Liver (tissue), 9 donors: ENCODE results near the gene EXTL1. TPM values are rescaled to one million over a fixed set of nuclear protein-coding genes. Genes with fewer than 3 reads are reported as not detected.
A peak's percentile ranks its signal among the peaks of the same experiment; 100 is the strongest.

ENCODE experiments used
- DNase-seq: peaks from one replicate; pipeline ENCODE4 v3.0.0-alpha.2; 2017; ENCODE audit warnings: low spot score
- H3K27ac ChIP-seq, 2 donors: one replicate each; pipeline ENCODE4 v1.7.0; 2013; ENCODE audit warnings: inconsistent platforms in 2 of 2, low read length in 2 of 2, control low read depth in 1 of 2, low read depth in 1 of 2, mild to moderate bottlenecking in 1 of 2
- H3K27me3 ChIP-seq, 4 donors: one replicate each; pipeline versions ENCODE4 v1.6.1 to v1.7.0; 2013; ENCODE audit warnings: low read length in 3 of 4, inconsistent platforms in 1 of 4, mild to moderate bottlenecking in 1 of 4, moderate library complexity in 1 of 4; ENCODE audit not compliant: control insufficient read depth in 4 of 4, insufficient read depth in 4 of 4
- H3K36me3 ChIP-seq, 4 donors: one replicate each; pipeline versions ENCODE4 v1.6.1 to v1.7.0; 2013; ENCODE audit warnings: low read length in 3 of 4, mild to moderate bottlenecking in 3 of 4, low read depth in 1 of 4, moderate library complexity in 1 of 4; ENCODE audit not compliant: control insufficient read depth in 4 of 4, insufficient read depth in 3 of 4
- H3K4me1 ChIP-seq, 4 donors: one replicate each; pipeline versions ENCODE4 v1.6.1 to v1.7.0; 2013; ENCODE audit warnings: low read length in 3 of 4, mild to moderate bottlenecking in 3 of 4, moderate library complexity in 1 of 4; ENCODE audit not compliant: control insufficient read depth in 4 of 4, insufficient read depth in 4 of 4
- H3K4me3 ChIP-seq, 3 donors: one replicate each; pipeline versions ENCODE4 v1.6.1 to v1.7.0; 2013; ENCODE audit warnings: low read length in 3 of 3, control low read depth in 1 of 3, low read depth in 1 of 3, mild to moderate bottlenecking in 1 of 3
- H3K9ac ChIP-seq, 2 donors: one replicate each; pipeline ENCODE4 v1.7.0; 2013; ENCODE audit warnings: low read length in 2 of 2, mild to moderate bottlenecking in 2 of 2, moderate library complexity in 2 of 2, control low read depth in 1 of 2, low read depth in 1 of 2
- H3K9me3 ChIP-seq, 4 donors: one replicate each; pipeline versions ENCODE4 v1.6.1 to v1.7.0; 2013; ENCODE audit warnings: low read length in 3 of 4; ENCODE audit not compliant: control insufficient read depth in 4 of 4
- EGR1 ChIP-seq, 2 donors: IDR thresholded peaks; 2 replicates each; pipeline ENCODE4 v1.6.1; 2016 to 2018; ENCODE audit warnings: antibody characterized with exemption in 2 of 2, low read depth in 2 of 2
- FOXA1 ChIP-seq: IDR thresholded peaks from 2 replicates; pipeline ENCODE4 v1.6.1; 2016; ENCODE audit warnings: antibody characterized with exemption
- FOXA2 ChIP-seq: IDR thresholded peaks from 2 replicates; pipeline ENCODE4 v1.6.1; 2016; ENCODE audit warnings: antibody characterized with exemption
- GABPA ChIP-seq, 2 donors: IDR thresholded peaks in 1 of 2; conservative IDR thresholded peaks in 1 of 2; 2 replicates each; pipeline ENCODE4 v1.6.1; 2016; ENCODE audit warnings: antibody characterized with exemption in 2 of 2, mild to moderate bottlenecking in 1 of 2, moderate library complexity in 1 of 2
- HNF4A ChIP-seq, 2 donors: conservative IDR thresholded peaks; 2 replicates each; pipeline ENCODE4 v1.6.1; 2016; ENCODE audit warnings: antibody characterized with exemption in 2 of 2, mild to moderate bottlenecking in 2 of 2
- HNF4G ChIP-seq: IDR thresholded peaks from 2 replicates; pipeline ENCODE4 v1.6.1; 2016; ENCODE audit warnings: antibody characterized with exemption
- JUND ChIP-seq, 2 donors: IDR thresholded peaks; 2 replicates each; pipeline ENCODE4 v1.6.1; 2016; ENCODE audit warnings: antibody characterized with exemption in 2 of 2
- NR2F2 ChIP-seq: IDR thresholded peaks from 2 replicates; pipeline ENCODE4 v1.6.1; 2016; ENCODE audit warnings: antibody characterized with exemption
- RAD21 ChIP-seq, 2 donors: IDR thresholded peaks; 2 replicates each; pipeline ENCODE4 v1.6.1; 2016; ENCODE audit warnings: antibody characterized with exemption in 2 of 2, mild to moderate bottlenecking in 2 of 2
- RXRA ChIP-seq, 2 donors: IDR thresholded peaks; 2 replicates each; pipeline ENCODE4 v1.6.1; 2017 to 2018; ENCODE audit warnings: antibody characterized with exemption in 2 of 2, mild to moderate bottlenecking in 1 of 2
- SP1 ChIP-seq: IDR thresholded peaks from 2 replicates; pipeline ENCODE4 v1.6.1; 2018; ENCODE audit warnings: antibody characterized with exemption, mild to moderate bottlenecking
- TAF1 ChIP-seq: conservative IDR thresholded peaks from 2 replicates; pipeline ENCODE4 v1.6.1; 2016; ENCODE audit warnings: antibody characterized with exemption, mild to moderate bottlenecking
- YY1 ChIP-seq: IDR thresholded peaks from 2 replicates; pipeline ENCODE4 v1.6.1; 2016; ENCODE audit warnings: antibody characterized with exemption, mild to moderate bottlenecking
- WGBS: extraction: QIAGEN DNeasy Blood & Tissue Kit; methylation state at CpG from one replicate; pipeline ENCODE4 v1.1.7; 2013; 5-methylcytosine and 5-hydroxymethylcytosine counted together
- polyA plus RNA-seq, 2 donors: library from polyadenylated mRNA; stranded (reverse) in 1 of 2; unstranded in 1 of 2; fragments of 200-250 nt in 1 of 2; fragments of >200 nt in 1 of 2; fragmentation: Nextera tagmentation in 1 of 2; extraction: Ambion mirVana in 1 of 2; gene quantifications; one replicate each; pipeline versions ENCODE4 v1.2.1 to v1.2.3, GENCODE V29; 2013 to 2015
- total RNA-seq, 2 donors: library from RNA; depleted of rRNA; stranded (reverse); fragments of >200 nt; gene quantifications; one replicate each; pipeline ENCODE4 v1.2.3, GENCODE V29; 2014
- TF ChIP-seq, protein P1 (sequence below): IDR thresholded peaks from 2 replicates; pipeline ENCODE4 v1.6.1; 2016; ENCODE audit warnings: antibody characterized with exemption
- TF ChIP-seq, protein P2 (sequence below): IDR thresholded peaks from 2 replicates; pipeline ENCODE4 v1.6.1; 2016; ENCODE audit warnings: antibody characterized with exemption
- TF ChIP-seq, protein P3 (sequence below): IDR thresholded peaks from 2 replicates; pipeline ENCODE4 v1.6.1; 2016; ENCODE audit warnings: antibody characterized with exemption
- TF ChIP-seq, protein P4 (sequence below): IDR thresholded peaks from 2 replicates; pipeline ENCODE4 v1.6.1; 2016; ENCODE audit warnings: antibody characterized with exemption, mild to moderate bottlenecking
- TF ChIP-seq, protein P5 (sequence below): fragments of 150-350 bp; IDR thresholded peaks from 2 replicates; pipeline ENCODE4 v1.5.1; 2017; ENCODE audit warnings: improper control_type of control experiment, low read depth, low read length; ENCODE audit not compliant: missing input control
- donor health status: healthy.
- donor health status: healthy.
- donor health status: healthy.
- donor health status: healthy.
- donor health status: healthy.

EXTL1 gene
- total and polyA plus RNA-seq, 4 donors: under 0.01 TPM; not detected in 3

DNA sequence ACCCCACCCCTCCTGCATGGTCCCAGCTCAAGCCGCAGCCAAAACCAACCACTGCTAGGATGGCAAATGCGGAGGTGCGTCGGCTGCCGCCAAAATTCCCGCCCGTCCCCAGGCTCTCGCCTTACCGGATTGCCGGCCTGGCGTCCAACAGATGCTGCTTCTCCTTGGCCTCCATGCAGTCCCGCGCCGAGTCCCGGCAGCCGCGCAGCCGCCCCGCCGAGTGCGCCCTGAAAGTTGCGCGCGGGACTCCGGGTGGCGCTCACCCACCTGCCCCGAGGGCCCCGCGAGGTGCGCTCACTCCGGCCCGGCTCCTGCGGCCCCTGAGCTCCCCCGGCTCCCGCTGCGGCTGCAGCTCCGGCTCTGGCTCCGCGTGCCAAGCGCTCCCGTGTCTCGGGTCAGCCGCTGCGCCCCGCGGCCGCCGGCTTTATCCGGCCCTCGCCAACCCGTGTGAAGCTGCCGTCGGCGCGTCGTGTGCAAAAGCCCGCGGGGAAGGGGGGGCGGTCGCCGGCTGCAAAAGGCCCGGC lies 24.2 kb downstream of the EXTL1 start, which contains the start of gene SLC30A2:
Gene SLC30A2 (minus strand): TSS at position 397 of the 524 bp plus-strand sequence. CDS start 222 bp downstream, at position 175.
- no peaks in the 10 kb centered on the region for H3K9me3 ChIP-seq
- H3K4me1 ChIP-seq: peaks cover 7 to 14% (median 9%) of the 10 kb centered on the region in 4 donors
- no peaks in the 10 kb centered on the region for H3K36me3 ChIP-seq
- WGBS: 3% methylated on average over 62 of the region's 62 CpGs
- peaks cover 0 to 17% (median 8%) of the 10 kb centered on the region in 4 donors for H3K27me3 ChIP-seq
- H3K9ac ChIP-seq: no peak within 1 kb of the TSS
- TF ChIP-seq, protein P1, sequence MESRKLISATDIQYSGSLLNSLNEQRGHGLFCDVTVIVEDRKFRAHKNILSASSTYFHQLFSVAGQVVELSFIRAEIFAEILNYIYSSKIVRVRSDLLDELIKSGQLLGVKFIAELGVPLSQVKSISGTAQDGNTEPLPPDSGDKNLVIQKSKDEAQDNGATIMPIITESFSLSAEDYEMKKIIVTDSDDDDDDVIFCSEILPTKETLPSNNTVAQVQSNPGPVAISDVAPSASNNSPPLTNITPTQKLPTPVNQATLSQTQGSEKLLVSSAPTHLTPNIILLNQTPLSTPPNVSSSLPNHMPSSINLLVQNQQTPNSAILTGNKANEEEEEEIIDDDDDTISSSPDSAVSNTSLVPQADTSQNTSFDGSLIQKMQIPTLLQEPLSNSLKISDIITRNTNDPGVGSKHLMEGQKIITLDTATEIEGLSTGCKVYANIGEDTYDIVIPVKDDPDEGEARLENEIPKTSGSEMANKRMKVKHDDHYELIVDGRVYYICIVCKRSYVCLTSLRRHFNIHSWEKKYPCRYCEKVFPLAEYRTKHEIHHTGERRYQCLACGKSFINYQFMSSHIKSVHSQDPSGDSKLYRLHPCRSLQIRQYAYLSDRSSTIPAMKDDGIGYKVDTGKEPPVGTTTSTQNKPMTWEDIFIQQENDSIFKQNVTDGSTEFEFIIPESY: no peak
- TF ChIP-seq, protein P2, sequence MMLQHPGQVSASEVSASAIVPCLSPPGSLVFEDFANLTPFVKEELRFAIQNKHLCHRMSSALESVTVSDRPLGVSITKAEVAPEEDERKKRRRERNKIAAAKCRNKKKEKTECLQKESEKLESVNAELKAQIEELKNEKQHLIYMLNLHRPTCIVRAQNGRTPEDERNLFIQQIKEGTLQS: no peak
- TF ChIP-seq JUND (IDR thresholded peaks at IDR 0.05) (no peak), FOXA1 (no peak), FOXA2 (no peak), NR2F2 (no peak), HNF4G (no peak), TAF1 (no peak), RAD21 (IDR thresholded peaks at IDR 0.05) (no peak), YY1 (no peak), HNF4A (conservative IDR thresholded peaks at IDR 0.05) (no peak), GABPA (IDR thresholded peaks at IDR 0.05 in 1 of 2, conservative IDR thresholded peaks at IDR 0.05 in 1 of 2) (no peak), SP1 (no peak), RXRA (IDR thresholded peaks at IDR 0.05) (no peak), EGR1 (IDR thresholded peaks at IDR 0.05; ENCODE audit: low read depth in 2 of 2) (no peak)
- TF ChIP-seq, protein P3, sequence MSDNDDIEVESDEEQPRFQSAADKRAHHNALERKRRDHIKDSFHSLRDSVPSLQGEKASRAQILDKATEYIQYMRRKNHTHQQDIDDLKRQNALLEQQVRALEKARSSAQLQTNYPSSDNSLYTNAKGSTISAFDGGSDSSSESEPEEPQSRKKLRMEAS: no peak
- TF ChIP-seq, protein P4, sequence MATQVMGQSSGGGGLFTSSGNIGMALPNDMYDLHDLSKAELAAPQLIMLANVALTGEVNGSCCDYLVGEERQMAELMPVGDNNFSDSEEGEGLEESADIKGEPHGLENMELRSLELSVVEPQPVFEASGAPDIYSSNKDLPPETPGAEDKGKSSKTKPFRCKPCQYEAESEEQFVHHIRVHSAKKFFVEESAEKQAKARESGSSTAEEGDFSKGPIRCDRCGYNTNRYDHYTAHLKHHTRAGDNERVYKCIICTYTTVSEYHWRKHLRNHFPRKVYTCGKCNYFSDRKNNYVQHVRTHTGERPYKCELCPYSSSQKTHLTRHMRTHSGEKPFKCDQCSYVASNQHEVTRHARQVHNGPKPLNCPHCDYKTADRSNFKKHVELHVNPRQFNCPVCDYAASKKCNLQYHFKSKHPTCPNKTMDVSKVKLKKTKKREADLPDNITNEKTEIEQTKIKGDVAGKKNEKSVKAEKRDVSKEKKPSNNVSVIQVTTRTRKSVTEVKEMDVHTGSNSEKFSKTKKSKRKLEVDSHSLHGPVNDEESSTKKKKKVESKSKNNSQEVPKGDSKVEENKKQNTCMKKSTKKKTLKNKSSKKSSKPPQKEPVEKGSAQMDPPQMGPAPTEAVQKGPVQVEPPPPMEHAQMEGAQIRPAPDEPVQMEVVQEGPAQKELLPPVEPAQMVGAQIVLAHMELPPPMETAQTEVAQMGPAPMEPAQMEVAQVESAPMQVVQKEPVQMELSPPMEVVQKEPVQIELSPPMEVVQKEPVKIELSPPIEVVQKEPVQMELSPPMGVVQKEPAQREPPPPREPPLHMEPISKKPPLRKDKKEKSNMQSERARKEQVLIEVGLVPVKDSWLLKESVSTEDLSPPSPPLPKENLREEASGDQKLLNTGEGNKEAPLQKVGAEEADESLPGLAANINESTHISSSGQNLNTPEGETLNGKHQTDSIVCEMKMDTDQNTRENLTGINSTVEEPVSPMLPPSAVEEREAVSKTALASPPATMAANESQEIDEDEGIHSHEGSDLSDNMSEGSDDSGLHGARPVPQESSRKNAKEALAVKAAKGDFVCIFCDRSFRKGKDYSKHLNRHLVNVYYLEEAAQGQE: no peak
- TF ChIP-seq, protein P5, sequence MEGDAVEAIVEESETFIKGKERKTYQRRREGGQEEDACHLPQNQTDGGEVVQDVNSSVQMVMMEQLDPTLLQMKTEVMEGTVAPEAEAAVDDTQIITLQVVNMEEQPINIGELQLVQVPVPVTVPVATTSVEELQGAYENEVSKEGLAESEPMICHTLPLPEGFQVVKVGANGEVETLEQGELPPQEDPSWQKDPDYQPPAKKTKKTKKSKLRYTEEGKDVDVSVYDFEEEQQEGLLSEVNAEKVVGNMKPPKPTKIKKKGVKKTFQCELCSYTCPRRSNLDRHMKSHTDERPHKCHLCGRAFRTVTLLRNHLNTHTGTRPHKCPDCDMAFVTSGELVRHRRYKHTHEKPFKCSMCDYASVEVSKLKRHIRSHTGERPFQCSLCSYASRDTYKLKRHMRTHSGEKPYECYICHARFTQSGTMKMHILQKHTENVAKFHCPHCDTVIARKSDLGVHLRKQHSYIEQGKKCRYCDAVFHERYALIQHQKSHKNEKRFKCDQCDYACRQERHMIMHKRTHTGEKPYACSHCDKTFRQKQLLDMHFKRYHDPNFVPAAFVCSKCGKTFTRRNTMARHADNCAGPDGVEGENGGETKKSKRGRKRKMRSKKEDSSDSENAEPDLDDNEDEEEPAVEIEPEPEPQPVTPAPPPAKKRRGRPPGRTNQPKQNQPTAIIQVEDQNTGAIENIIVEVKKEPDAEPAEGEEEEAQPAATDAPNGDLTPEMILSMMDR: no peak
- peak within 1 kb of the TSS in 1 of 3 donors; percentile 8 for H3K4me3 ChIP-seq
- no peak for DNase-seq
- H3K27ac ChIP-seq: no peak within 1 kb of the TSS
